Esophagus muscularis mucosa (tissue), 4 donors: ENCODE results near the gene DUS1L.

Experiments
- EP300 ChIP-seq: sonication (generic); formaldehyde crosslinking; IDR thresholded peaks from one replicate; pipeline ENCODE4 v1.6.1; 2017; ENCODE audit warnings: antibody characterized with exemption
- POLR2A ChIP-seq: fragments of 450-650 bp; IDR thresholded peaks from one replicate; pipeline ENCODE4 v1.6.1; 2017; ENCODE audit warnings: antibody characterized with exemption, moderate library complexity, mild to moderate bottlenecking, low read depth
- TF ChIP-seq, protein P1 (sequence below), 3 experiments: fragments of 200-600 bp in 2 of 3; fragments of 450-650 bp in 1 of 3; sonication (generic) in 2 of 3; IDR thresholded peaks; one replicate each; pipeline ENCODE4 v1.5.1; 2017 to 2019; ENCODE audit warnings: antibody characterized with exemption in 3 of 3, mild to moderate bottlenecking in 2 of 3, moderate library complexity in 1 of 3

DNA sequence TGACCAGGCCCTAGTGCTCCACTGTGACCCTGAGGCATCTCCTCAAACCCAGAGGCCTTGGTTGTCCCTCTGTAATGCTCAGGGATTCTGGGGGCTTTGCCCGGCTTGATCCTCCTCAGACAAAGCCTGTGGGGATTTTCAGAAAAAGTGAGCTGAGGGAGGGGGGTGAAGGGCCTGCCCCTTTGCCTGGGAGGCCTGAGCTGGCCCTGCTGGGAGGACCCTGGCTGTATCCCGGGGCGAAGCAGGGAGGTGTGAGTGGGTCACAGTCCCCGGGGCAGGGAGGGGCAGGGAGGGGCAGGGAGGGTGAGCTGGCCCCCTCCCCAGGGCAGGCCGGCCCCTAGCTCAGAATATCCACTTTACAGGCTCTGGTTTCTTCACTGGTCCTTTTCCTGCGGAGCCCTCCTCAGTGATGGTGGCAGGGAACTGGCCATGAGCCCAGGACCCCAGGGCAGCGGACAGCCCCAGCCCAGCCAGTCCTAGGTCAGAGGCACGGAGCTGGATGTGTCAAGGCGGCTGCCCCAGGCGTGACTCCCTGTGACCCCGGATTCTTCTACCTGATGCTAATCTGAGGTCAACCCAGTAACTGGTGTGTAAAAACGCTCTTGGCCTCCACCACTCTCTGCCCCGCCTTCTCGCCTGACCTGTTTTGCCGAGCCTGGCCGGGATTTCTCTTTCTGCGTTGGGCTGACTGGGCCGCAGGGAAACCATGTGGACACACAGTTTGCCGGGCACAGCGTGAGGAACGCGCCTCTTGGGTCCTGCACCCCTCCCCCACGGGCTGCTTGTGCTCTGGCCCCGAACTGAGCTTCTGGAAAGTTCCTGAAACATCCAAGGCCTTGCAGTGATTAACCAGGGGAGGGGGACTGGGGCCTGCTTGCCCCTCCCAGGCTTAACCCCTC is 38.2 kb upstream of the DUS1L start:
- TF ChIP-seq, protein P1, sequence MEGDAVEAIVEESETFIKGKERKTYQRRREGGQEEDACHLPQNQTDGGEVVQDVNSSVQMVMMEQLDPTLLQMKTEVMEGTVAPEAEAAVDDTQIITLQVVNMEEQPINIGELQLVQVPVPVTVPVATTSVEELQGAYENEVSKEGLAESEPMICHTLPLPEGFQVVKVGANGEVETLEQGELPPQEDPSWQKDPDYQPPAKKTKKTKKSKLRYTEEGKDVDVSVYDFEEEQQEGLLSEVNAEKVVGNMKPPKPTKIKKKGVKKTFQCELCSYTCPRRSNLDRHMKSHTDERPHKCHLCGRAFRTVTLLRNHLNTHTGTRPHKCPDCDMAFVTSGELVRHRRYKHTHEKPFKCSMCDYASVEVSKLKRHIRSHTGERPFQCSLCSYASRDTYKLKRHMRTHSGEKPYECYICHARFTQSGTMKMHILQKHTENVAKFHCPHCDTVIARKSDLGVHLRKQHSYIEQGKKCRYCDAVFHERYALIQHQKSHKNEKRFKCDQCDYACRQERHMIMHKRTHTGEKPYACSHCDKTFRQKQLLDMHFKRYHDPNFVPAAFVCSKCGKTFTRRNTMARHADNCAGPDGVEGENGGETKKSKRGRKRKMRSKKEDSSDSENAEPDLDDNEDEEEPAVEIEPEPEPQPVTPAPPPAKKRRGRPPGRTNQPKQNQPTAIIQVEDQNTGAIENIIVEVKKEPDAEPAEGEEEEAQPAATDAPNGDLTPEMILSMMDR (IDR thresholded peaks at IDR 0.05) = no peak
- TF ChIP-seq POLR2A = no peak
- TF ChIP-seq EP300 = no peak
